Activated T-helper 1 cell treated with anti-CD3 and anti-CD28 coated beads, Interleukin-12 subunit alpha, Interleukin-12 subunit beta, Interleukin-2, Interleukin-4 antibody, amounts not matched to agents 30 ng/mL and 10 ng/mL and 1 ng/mL, durations not matched to agents 14 hours and 24 hours and 36 hours (primary cell): ENCODE measurements around the gene C16orf95. TPM values are rescaled to one million over a fixed set of nuclear protein-coding genes. Genes with fewer than 3 reads are reported as not detected.

Experiments
- DNase-seq: peaks from one replicate; pipeline ENCODE4 v3.0.0; 2021; ENCODE audit warnings: low spot score
- H3K27ac Mint-ChIP-seq: one replicate; pipeline ENCODE4 v1.8.0; 2021; ENCODE audit warnings: mild to moderate bottlenecking, mixed read lengths
- H3K27me3 Mint-ChIP-seq: one replicate; pipeline ENCODE4 v1.8.0; 2022; ENCODE audit warnings: mild to moderate bottlenecking, moderate library complexity, mixed read lengths; ENCODE audit not compliant: insufficient read depth
- H3K36me3 Mint-ChIP-seq: one replicate; pipeline ENCODE4 v1.8.0; 2021; ENCODE audit warnings: low read depth, mixed read lengths
- H3K4me1 Mint-ChIP-seq: one replicate; pipeline ENCODE4 v1.8.0; 2021; ENCODE audit warnings: low read depth, mixed read lengths
- H3K4me3 Mint-ChIP-seq: one replicate; pipeline ENCODE4 v1.8.0; 2021; ENCODE audit warnings: mild to moderate bottlenecking, moderate library complexity, mixed read lengths
- H3K9me3 Mint-ChIP-seq: one replicate; pipeline ENCODE4 v1.8.0; 2021; ENCODE audit warnings: mixed read lengths
- intact Hi-C: fragments of 100-400 bp; cut with micrococcal nuclease; formaldehyde crosslinking; loops from one replicate; pipeline ENCODE4 v1.15.1; 2024
- total RNA-seq: library from RNA; stranded (reverse); gene quantifications from 2 replicates; pipeline ENCODE4 v1.2.3, GENCODE V29; 2022

Gene C16orf95
- total RNA-seq, 1 donor from 2014 or later = 10.9 TPM

GRCh38 chr16:87297407-87297806 lies 19.8 kb downstream of the C16orf95 start:
- Mint-ChIP-seq H3K9me3 (peaks cover 3% of the 10 kb centered on the region), H3K36me3 (peaks cover 8% of the 10 kb centered on the region), H3K27me3 (no peaks in the 10 kb centered on the region), H3K4me3 (no peak overlapping the region), H3K27ac (no peak overlapping the region), H3K4me1 (peaks cover 10% of the 10 kb centered on the region)
- DNase-seq = no peak
- intact Hi-C loops = no loop called here

GRCh38 chr16:87295661-87296531 lies 21.3 kb downstream of the C16orf95 start:
- Mint-ChIP-seq H3K27ac (no peak overlapping the region), H3K36me3 (peaks cover 10% of the 10 kb centered on the region), H3K4me1 (peaks cover 10% of the 10 kb centered on the region), H3K27me3 (no peaks in the 10 kb centered on the region), H3K9me3 (peaks cover 13% of the 10 kb centered on the region), H3K4me3 (no peak overlapping the region)
- intact Hi-C loops = no loop called here
- DNase-seq = no peak

DNA sequence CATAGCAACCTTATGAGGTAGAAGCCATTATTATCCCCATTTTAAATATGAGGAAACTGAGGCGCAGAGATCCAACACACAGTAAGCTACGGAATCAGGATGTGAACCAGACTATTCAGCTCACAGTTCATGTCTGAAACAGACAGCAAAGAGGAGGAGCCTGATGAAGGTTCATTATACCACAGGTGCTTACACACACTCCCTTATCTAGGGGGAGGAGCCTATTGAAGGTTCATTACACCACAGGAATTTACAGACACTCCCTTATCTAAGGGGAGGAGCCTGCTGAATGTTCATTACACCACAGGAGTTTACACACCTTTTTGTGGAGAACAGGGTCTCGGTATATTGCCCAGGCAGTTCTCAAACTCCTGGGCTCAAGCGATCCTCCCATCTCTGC lies 21.9 kb downstream of the C16orf95 start:
- no peaks in the 10 kb centered on the region for H3K27me3 Mint-ChIP-seq
- intact Hi-C loops = no loop called here
- H3K9me3 Mint-ChIP-seq = peaks cover 13% of the 10 kb centered on the region

GRCh38 chr16:87293990-87294389 lies 23.2 kb downstream of the C16orf95 start:
- Mint-ChIP-seq H3K4me3 (no peak overlapping the region), H3K9me3 (peaks cover 13% of the 10 kb centered on the region), H3K27ac (no peak overlapping the region), H3K36me3 (peaks cover 9% of the 10 kb centered on the region), H3K4me1 (peaks cover 6% of the 10 kb centered on the region), H3K27me3 (no peaks in the 10 kb centered on the region)
- intact Hi-C loops = no loop called here
- DNase-seq = no peak

More for the DNA sequence above, 21.9 kb downstream of the C16orf95 start:
- DNase-seq = no peak
- peaks cover 10% of the 10 kb centered on the region for H3K36me3 Mint-ChIP-seq
- H3K4me1 Mint-ChIP-seq = peaks cover 10% of the 10 kb centered on the region
- H3K27ac Mint-ChIP-seq = no peak overlapping the region
- H3K4me3 Mint-ChIP-seq = no peak overlapping the region

DNA sequence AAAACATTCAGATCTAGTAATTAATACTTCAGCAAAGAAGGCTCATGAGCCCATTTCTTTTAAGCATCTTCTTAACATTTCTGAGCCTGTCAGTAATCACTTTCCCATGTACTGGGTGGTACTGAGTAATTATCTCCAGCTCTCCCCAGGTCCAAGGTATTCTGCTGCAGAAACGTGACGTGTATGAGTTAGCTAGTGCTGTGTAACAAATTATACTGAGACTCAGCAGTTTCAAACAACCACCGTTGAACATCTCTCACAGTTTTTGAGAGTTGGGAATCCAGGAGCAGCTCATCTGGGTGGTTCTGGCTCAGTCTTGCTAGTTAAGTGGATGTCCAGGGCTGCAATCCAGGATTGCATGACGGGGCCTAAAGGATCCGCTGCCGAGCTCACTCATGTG lies 25.2 kb downstream of the C16orf95 start:
- H3K4me1 Mint-ChIP-seq = peaks cover 6% of the 10 kb centered on the region
- no peak overlapping the region for H3K4me3 Mint-ChIP-seq
- no peak overlapping the region for H3K27ac Mint-ChIP-seq
- H3K27me3 Mint-ChIP-seq = no peaks in the 10 kb centered on the region
- H3K9me3 Mint-ChIP-seq = peaks cover 13% of the 10 kb centered on the region
- peaks cover 11% of the 10 kb centered on the region for H3K36me3 Mint-ChIP-seq
- intact Hi-C loops = no loop called here
- no peak for DNase-seq

DNA sequence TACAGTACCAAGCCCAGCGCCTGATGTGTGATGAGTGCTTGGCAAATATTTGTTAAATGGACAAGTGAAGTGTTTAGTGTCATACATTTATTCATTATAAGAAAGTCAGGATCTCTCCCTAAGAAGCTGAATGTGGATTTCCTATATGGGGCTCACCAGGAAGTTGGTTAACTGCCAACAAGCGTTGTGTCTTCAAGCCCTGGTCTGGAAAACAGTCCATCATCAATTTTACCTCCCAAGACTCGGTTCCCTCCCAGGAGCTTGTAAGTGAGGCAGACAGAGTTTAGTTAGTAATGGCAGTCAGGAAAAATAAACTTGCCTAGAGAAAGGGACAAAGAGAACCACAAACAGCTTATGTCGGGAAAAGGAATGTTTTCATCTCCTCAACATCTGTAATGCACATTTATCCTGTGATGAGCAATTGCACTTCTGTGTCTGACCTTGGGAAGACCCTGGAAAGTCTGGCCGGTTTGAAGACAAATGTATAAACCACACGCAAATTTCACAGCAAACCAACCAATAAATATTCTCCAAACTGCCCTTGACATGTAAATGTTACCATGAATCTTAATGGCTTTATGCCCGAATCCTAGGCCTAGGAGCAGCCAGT lies 28.3 kb downstream of the C16orf95 start:
- no peak for DNase-seq
- no peaks in the 10 kb centered on the region for H3K4me1 Mint-ChIP-seq

GRCh38 chr16:87286839-87287626 lies 30.2 kb downstream of the C16orf95 start:
- intact Hi-C loops = no loop called here
- H3K9me3 Mint-ChIP-seq = peaks cover 10% of the 10 kb centered on the region
- peaks cover 5% of the 10 kb centered on the region for H3K36me3 Mint-ChIP-seq
- no peaks in the 10 kb centered on the region for H3K27me3 Mint-ChIP-seq
- no peak for DNase-seq
- H3K4me3 Mint-ChIP-seq = no peak overlapping the region
- no peaks in the 10 kb centered on the region for H3K4me1 Mint-ChIP-seq
- no peak overlapping the region for H3K27ac Mint-ChIP-seq

More for the DNA sequence above, 28.3 kb downstream of the C16orf95 start:
- Mint-ChIP-seq H3K27ac (no peak overlapping the region), H3K36me3 (peaks cover 9% of the 10 kb centered on the region), H3K27me3 (no peaks in the 10 kb centered on the region), H3K4me3 (no peak overlapping the region), H3K9me3 (peaks cover 16% of the 10 kb centered on the region)
- intact Hi-C loops = no loop called here

DNA sequence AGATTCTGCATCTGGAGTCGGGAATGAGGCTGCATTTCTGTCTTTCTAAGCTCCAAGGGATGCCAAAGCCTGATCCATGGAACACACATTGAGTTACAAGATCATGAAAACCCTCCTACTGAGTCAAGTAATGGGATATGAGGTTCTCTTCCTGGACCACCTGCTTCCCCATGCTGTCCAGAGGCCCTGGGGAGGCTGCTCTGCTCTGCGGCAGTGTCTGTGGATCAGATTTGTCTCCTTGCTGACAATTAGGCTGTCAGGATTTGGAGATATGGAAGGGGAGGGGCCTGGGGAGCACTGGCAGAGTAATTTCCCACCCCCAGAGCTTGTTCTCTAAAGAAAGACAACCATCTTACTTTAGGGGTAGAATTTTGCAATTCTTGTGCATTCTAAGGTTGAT lies 33.0 kb downstream of the C16orf95 start:
- intact Hi-C loops = no loop called here
- Mint-ChIP-seq H3K9me3 (peaks cover 3% of the 10 kb centered on the region), H3K27ac (no peak overlapping the region), H3K4me3 (no peak overlapping the region), H3K4me1 (no peaks in the 10 kb centered on the region), H3K27me3 (no peaks in the 10 kb centered on the region), H3K36me3 (peaks cover 3% of the 10 kb centered on the region)
- DNase-seq = no peak

- Mint-ChIP-seq H3K4me1 (peaks cover 9% of the 10 kb centered on the region), H3K36me3 (peaks cover 2% of the 10 kb centered on the region), H3K4me3 (no peak overlapping the region), H3K27ac (no peak overlapping the region), H3K9me3 (no peaks in the 10 kb centered on the region), H3K27me3 (no peaks in the 10 kb centered on the region)
- intact Hi-C loops = no loop called here
- DNase-seq = no peak
These were observed 38.0 kb downstream of the C16orf95 start for GRCh38 chr16:87279094-87279658.

- Mint-ChIP-seq H3K9me3 (no peaks in the 10 kb centered on the region), H3K27me3 (no peaks in the 10 kb centered on the region), H3K4me3 (no peak overlapping the region), H3K27ac (no peak overlapping the region), H3K36me3 (peaks cover 2% of the 10 kb centered on the region), H3K4me1 (peaks cover 9% of the 10 kb centered on the region)
- peak; percentile 38 for DNase-seq
- intact Hi-C loops = loop anchor here (1.0 kb wide), 1 partner anchor 75 kb away; no protein-coding TSS in a partner anchor
These were observed 38.8 kb downstream of the C16orf95 start for GRCh38 chr16:87278191-87279093.

DNA sequence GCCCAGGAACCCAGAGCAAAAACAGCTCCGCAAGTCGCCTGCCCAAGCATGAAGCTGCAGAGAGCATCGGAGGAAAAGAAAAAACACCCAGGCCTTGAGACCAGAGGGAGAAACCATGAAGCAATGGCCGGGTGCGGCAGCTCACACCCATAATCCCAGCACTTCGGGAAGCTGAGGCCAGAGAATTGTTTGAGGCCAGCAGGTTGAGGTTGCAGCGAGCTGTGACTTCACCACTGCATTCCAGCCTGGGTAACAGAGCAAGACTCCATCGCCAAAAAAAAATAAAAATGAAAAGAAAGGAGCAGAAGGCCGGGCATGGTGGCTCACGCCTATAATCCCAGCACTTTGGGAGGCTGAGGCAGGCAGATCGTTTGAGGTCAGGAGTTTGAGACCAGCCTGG lies 40.3 kb downstream of the C16orf95 start:
- Mint-ChIP-seq H3K4me1 (peaks cover 9% of the 10 kb centered on the region), H3K4me3 (no peak overlapping the region), H3K27ac (no peak overlapping the region), H3K27me3 (no peaks in the 10 kb centered on the region), H3K9me3 (no peaks in the 10 kb centered on the region), H3K36me3 (peaks cover 2% of the 10 kb centered on the region)
- intact Hi-C loops = no loop called here
- no peak for DNase-seq
